Measurements from ENCODE around the gene PSME3IP1.

The PSME3IP1 gene

DNA sequence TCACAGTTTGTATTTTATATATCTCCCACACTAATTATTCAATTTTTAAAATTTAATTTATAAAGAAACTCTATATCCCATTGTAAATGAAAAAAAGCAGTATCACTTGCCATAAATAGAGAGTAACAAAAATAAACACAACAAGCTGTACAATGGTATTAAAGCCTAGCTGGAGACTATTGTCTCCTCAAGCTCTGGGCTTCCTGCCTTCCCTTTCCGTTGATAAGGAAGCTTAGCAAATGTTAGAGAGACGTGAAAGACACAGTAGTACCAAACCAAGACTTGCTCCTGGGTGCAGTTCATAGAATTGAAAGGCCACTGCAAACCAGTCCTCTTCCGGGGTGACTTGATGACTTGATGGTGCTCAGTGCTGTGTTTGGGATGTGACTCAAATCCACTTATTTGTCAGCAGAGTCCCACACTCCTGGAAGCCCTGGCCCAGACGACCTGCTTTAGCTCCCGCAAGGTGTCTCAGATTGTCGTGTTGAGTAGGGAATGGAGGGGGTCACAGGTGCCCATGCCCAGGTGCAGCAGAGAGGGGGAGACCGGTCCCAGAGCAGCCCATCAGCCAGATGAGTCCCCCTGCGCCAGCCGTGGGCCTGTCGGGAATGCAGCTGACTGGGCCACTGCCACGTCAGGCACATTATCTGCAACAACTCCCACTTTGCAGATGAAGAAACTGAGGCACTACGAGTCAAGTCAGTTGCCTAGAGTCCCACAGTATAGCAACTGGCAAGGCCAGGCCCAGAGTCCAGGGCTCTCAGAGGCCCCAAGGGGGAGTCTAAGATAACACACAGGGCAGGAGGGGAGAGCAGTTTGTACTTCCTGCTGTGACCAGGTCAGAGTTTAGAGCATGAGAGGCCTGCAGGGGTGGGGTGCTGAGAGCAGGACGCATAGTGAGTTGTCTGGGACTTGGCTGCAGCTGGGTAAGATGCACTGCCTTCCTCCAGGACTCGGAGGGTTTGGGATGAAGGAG, 40.5 kb downstream of the PSME3IP1 start:
- DNase-seq (ENCODE audit: low read depth in 3 of 3) = no peak

GRCh38 chr16:57144027-57144426, 41.8 kb downstream of the PSME3IP1 start:
- DNase-seq (ENCODE audit: low read depth in 3 of 3) = no peak

DNA sequence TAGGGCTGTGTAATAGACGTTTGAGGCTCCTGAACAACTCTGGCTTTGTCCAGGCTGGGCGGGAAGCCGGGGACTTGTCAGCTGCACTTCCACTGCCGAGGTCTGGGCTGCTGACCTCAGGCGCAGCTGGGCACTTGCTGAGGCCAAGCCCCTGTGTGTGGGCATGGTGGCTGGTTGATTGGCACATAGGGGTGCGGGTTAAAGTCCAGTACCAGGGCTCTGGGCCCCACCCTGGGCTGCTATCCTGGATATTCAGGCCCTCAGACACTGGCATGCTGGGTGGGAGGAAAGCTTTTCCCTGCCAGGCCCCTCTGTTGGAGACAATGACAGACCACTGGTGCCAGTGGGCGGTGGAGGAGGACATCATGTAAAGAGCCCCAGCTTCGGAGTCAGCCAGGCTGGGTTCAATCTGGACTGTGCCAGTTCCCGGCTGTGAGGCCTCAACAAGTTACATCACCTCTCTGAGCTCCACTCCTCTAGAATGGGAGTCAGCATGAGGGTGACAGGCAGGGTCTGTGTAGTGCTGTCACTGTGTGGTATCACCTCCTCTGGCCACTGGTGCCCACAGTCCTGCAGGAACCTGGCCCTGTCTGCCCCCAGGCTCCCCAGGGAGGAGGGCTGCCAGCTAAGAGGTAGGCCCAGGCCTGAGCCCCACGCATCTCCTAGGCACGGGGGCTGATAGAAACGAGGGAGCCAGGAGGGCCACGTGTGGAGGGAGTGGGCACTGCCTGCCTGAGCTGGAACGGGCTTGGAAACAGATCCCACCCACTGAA, 42.5 kb downstream of the PSME3IP1 start:
- no peak for DNase-seq (ENCODE audit: low read depth in 3 of 3)

DNA sequence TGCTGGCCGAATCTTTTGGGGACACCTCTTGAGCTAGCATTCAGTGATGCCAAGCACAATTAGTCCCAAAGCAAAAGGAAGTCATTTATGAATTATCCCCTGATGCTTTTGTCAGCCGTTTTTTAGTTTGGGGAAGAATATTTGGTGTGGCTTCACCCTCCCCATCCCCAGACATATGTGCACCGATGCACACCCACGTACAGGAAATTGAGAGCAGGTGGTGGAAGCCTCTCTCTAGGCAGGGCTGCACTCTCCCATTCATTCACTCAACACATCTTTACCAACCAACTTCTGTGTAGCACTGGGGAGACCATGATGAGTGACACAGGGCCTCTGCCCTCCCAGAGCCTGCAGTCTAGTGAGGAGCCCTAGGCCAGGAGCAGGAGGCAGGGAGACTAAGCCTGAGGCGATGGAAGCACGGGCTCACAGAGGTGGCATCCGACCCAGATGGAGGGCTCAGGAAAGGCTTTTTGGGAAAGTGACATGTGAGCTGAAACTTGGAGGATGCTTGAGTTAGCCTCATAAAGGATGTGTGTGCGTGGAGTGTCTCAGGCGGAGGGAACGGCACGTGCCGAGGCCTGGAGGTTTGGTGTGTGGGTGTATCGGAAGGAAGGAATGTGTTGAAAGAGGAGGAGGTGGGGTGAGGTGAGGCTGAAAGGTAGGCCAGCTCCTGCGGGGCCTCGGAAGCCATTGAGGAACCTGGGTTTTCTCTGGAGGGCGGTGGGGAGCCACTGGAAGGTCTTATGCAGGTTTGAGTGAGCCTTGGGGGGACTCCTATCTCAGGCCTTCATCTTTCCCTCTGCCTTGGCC, 43.8 kb downstream of the PSME3IP1 start:
- DNase-seq (ENCODE audit: low read depth in 3 of 3) = no peak

GRCh38 chr16:57140931-57141668, 44.7 kb downstream of the PSME3IP1 start:
- no peak for DNase-seq (ENCODE audit: low read depth in 3 of 3)

- DNase-seq (ENCODE audit: low read depth in 3 of 3) = no peak
Measured at GRCh38 chr16:57138281-57138935, 47.4 kb downstream of the PSME3IP1 start.

DNA sequence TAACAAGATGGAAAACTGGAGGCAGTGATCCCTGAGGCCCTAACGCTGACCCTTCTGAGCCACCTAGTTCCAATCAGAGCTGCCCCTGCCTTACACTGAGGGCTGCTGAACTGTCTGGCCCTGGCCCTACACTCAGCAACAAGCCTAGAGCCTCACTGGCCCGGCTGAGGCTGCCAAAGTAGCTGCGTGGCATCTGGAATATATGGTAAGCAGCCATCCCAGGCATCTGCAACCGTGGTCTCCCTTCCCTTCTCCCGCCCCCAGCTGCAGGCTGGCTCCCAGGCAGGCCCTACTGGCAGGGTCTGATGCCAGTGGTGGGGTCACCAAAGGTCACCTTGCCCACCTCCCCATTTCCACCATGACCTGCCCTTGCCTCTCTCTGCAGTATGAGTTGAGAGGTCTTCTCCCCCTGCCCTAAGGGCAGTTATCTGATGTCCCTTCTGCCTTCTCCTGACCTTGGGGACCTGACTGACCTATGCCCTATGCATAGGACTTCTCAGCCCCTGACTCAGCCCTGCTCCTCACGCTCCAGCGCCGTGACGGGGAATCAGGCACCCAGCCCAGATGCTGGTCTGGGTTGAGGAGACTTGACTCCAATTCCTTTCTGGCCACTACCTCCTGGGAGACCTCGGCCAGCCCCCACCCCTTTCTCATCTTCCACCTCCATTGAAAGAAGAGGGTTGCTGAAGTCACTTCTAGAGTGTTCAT, 48.1 kb downstream of the PSME3IP1 start:
- no peak for DNase-seq (ENCODE audit: low read depth in 3 of 3)

DNA sequence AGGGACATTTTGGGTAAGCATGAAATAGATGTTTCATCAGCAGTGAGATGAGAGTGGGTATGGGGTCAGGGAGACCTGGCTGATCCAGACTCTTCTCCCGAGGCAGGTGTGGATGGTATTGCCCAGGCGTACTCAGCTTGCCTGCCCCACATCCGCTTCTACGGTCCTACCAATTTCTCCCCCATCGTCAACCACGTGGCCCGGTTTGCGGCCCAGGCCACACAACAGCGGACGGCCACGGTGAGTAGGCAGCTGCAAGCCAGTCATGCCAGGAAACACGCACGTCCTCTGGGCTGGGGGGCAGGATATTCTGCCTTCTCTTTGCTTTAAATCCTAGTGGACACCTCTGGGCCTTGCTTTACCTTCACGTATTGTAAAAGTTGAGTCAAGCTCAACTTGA, 48.8 kb downstream of the PSME3IP1 start:
- DNase-seq (ENCODE audit: low read depth in 3 of 3) = no peak

GRCh38 chr16:57134982-57135381, 50.9 kb downstream of the PSME3IP1 start:
- no peak for DNase-seq (ENCODE audit: low read depth in 3 of 3)

GRCh38 chr16:57133886-57134285, 52.0 kb downstream of the PSME3IP1 start:
- DNase-seq (ENCODE audit: low read depth in 3 of 3) = no peak

DNA sequence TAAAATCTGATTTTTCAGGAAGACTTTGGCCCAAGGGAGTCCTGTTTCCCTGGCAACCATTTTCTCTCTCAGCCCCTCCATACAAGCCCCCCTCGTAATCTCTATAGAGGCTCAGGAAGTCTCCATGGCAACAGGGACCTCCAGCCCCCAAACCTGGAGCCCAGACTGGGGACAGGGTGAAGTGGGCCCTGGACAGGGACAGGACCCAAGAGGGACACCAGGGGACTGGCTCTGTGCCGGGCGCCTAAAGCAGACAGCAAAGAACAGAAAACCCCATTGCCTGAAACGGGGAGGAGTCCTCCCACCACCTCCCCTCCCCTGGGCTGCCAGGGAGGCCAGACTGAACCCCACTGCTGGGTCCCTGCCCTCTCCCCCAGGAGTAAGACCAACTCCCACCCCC, 52.8 kb downstream of the PSME3IP1 start:
- DNase-seq (ENCODE audit: low read depth in 3 of 3) = no peak

- DNase-seq (ENCODE audit: low read depth in 3 of 3) = no peak
Measured at GRCh38 chr16:57132470-57132869, 53.4 kb downstream of the PSME3IP1 start.

- DNase-seq (ENCODE audit: low read depth in 3 of 3) = no peak
Measured at GRCh38 chr16:57131351-57131970, 54.4 kb downstream of the PSME3IP1 start.

GRCh38 chr16:57130950-57131321, 54.9 kb downstream of the PSME3IP1 start:
- DNase-seq (ENCODE audit: low read depth in 3 of 3) = no peak

DNA sequence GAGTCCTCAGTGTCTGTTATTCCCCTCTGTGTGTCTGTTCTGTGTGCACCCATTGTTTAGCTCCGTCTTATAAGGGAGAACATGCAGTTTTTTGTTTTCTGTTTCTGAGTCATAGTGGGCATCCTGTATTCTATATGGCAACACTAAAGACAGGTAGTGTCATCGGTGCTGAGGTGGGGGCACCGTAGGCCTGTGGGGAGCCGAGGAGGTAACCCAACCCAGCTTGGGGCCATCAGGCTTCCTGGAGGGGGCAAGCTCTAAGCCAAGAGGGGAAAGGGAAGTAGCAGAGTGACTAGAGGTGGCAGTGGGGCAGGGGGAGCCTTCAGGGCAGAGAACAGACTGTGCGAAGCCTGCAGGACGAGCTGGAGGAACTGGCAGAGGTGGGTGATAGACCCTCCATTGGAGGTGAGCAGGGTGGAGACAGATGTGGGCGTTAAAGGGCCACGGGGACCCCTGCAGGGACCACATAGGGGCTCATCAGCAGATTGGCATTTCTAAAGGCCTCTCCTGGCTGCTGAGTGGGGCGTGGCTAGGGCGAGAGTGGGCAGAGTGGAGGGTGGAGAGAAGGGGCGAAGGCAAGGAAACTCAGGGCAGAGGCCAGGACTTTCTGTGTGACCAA, 57.0 kb downstream of the PSME3IP1 start:
- DNase-seq (ENCODE audit: low read depth in 3 of 3) = peak in 1 of 3 donors; percentile 17

DNA sequence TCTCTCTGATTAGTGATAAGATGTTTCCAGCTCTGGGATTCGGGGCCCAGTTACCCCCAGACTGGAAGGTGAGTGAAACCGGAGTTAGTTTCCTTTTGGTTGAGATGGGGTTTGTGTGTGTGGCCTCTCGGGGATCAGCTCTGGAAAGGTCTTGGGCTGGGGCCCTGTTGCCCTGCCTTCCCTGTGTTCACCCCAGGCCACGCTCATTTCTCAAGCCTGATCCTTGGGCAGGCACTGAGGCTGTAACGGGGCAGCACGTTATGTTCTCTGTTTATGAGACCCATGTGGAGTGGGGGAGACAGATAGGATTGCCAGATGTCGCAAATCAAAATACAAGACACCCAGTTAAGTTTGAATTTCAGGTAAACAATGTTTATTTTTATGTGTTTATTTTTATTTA, 58.0 kb downstream of the PSME3IP1 start:
- DNase-seq (ENCODE audit: low read depth in 3 of 3) = no peak

- DNase-seq (ENCODE audit: low read depth in 3 of 3) = no peak
Measured at GRCh38 chr16:57127037-57127763, 58.6 kb downstream of the PSME3IP1 start.

GRCh38 chr16:57126411-57126810, 59.4 kb downstream of the PSME3IP1 start:
- no peak for DNase-seq (ENCODE audit: low read depth in 3 of 3)

DNA sequence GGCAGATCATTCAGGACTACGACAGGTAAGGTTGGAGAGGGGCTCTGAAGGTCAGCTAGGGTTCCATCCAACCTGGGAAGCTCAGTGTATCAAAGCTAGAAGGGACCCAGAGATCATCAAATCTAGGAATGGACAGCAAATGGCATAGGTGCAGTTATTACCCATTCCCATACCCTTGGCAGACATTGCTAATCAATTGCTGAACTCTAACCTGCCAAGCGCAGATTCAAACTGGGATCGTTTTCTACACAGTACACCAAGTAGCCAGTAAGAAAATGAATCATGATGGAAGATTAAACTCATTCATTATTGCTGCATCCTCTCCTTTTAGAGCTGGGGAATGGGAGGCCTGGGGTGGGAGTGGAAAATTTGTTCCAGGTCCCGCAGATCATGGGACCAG, 59.9 kb downstream of the PSME3IP1 start:
- no peak for DNase-seq (ENCODE audit: low read depth in 3 of 3)
